Central memory CD4-positive, alpha-beta T cell (primary cell): Measurements from ENCODE around the gene AMOTL1.
"Not testable (repeated sequence)": the region's sequence is repeated elsewhere in the genome, so short reads cannot be mapped to it uniquely, and the experiment has no call there.

Source experiments
- DNase-seq: peaks from one replicate; pipeline ENCODE4 v3.0.0; 2022

Gene AMOTL1

GRCh38 chr11:94828088-94828487 lies 59.9 kb downstream of the AMOTL1 start:
- no peak for DNase-seq

DNA sequence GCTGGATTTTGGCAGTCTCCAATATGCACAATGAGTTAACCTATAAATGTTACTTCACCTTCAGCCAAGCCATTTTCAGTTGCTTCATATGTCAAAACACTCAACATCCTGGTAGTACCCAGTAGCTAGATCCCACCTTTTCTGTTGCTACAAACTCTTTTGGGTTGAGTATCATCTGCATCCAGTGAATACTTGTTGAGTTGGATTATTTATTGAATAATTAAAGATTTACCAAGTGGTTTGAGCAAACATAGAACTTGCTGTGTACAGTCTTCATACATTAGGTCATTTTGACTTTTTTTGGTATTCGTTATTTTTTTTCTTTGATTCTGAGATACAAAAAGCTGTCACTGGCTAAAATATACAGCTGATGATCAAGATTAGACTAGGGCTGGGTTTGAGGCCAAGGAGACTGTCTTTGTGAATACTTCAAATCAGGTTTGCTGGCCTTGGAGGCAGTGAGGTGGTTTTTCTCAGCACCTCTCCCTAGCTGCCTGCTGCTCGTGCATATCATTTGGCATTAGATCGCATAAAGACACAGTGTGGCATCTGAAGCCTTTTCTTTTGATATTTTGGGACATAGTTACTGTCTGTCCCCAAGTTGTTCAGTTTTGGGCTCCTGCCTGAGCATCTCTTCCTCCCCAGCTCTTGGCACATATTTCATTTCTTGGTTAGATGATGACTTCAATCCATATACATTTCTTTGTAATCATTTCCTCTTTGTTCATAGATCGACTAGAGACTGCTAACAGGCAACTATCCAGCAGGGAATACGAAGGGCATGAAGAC lies 62.8 kb downstream of the AMOTL1 start:
- no peak for DNase-seq

DNA sequence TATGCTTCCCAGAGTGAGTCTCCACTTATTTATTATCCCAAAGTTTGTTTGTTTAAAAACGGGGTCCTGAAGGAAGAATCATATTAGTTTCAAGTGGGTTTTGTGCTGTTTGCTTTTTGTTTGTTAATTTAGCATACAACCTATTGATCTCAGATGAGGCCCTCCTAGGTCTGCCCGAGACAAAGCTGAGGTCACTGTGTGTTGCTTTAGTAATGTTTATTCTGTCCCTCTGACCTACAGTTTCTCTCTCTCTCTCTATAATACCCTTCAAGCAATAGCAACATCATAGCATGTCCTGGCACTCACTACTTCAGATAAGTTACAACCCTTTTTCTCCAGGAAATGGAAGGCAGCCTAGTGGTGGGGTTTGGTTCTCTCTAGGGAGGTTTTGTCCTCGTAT lies 63.4 kb downstream of the AMOTL1 start:
- DNase-seq = no peak

- no peak for DNase-seq
Measured at GRCh38 chr11:94832604-94833235, 64.6 kb downstream of the AMOTL1 start.

- DNase-seq = no peak
Measured at GRCh38 chr11:94834911-94835593, 66.9 kb downstream of the AMOTL1 start.

DNA sequence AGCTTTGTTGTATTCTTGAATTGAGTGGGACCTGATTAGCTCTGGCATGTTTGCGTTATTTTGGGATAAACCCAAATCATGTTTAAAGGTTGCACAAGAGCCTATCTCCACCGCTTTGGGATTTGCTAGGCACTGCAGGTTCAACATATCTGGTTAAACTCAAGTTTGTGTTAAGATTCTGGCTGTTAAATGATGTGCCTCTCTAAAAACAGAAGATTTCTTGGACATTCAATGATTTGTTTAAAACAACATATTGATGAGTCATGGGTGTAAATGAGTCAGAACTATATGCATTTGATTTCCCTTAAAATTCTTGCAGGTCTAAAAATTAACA lies 67.4 kb downstream of the AMOTL1 start:
- DNase-seq = no peak

GRCh38 chr11:94837317-94837716 lies 69.2 kb downstream of the AMOTL1 start:
- no peak for DNase-seq

- no peak for DNase-seq
Measured at GRCh38 chr11:94838027-94838731, 70.0 kb downstream of the AMOTL1 start.

DNA sequence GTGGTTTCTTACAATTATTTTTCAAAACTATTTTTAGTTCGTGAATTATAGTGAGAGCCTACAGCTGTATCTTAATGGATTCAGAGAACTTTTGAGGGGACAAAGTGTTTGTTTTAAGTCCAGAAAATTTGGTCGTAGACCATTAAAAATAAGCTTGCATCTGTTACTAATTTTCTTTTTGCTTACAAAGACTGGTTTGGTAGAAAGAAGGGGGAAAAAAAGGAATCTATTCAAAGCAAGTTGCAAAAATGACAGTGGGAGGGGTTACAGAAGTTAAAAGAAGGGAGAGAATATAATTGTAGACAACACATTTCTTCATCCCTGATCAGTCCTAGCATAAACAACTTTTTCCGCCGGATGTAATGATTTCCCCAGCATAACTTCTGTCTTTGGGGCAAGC lies 72.1 kb downstream of the AMOTL1 start:
- DNase-seq = no peak

GRCh38 chr11:94844031-94844430 lies 75.9 kb downstream of the AMOTL1 start:
- DNase-seq = no peak

- DNase-seq = no peak
Measured at GRCh38 chr11:94845622-94846021, 77.5 kb downstream of the AMOTL1 start.

- no peak for DNase-seq
Measured at GRCh38 chr11:94849839-94850238, 81.7 kb downstream of the AMOTL1 start.

DNA sequence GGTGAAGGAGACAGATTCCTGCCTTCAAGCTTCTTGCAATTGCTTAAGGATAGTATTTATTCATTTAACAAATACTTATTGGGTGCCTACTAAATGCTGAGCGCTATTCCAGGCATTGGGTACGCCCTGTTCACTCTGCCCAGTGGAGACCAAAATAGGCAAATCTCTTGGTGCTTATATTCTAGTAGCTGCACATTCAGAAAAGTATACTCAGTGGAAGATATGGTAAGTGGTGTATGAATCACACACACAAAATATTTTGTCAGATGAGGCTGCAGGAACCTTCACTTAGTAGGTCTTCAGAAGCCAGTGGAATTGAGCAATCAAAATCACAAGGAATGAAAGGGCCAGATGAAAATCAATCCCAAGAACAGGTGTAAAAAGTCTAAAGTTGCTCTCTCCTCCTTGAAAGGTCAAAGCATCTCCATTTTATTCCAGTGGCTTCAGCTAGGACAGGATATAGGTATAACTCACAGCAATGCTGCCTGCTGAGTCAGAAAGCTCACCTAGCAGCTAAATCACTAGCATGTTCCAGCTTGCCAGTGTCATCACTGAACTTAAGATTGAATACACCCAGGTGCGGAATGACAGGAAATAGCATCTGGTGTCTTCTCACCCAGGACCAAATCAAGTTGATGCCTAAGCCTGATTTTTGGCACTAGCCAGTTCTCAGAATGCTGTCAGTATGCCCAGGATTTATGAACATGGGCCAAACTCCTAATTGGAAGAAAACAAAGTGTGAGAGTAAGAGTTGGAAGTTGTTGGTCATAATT lies 83.9 kb downstream of the AMOTL1 start:
- no peak for DNase-seq

- DNase-seq = not testable (repeated sequence)
Measured at GRCh38 chr11:94853288-94853687, 85.1 kb downstream of the AMOTL1 start.

DNA sequence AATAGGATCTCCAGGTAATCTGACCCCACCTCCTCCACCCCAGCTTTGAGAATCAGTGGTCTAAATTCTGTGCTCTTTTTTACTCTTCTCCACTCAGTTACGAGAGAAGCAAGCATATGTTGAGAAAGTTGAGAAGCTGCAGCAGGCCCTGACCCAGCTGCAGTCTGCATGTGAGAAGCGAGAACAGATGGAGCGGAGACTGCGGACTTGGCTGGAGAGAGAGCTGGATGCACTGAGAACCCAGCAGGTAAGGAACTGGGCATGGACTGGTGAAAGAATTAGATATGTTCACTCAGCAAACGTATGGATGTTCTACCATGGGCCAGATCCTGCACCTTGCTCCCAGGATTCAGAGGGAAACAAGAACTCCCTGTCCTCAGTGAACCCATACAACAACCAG lies 85.7 kb downstream of the AMOTL1 start:
- no peak for DNase-seq

GRCh38 chr11:94854770-94855633 lies 86.8 kb downstream of the AMOTL1 start:
- no peak for DNase-seq

- no peak for DNase-seq
Measured at GRCh38 chr11:94855666-94856065, 87.5 kb downstream of the AMOTL1 start.

GRCh38 chr11:94856443-94856842 lies 88.3 kb downstream of the AMOTL1 start:
- no peak for DNase-seq

DNA sequence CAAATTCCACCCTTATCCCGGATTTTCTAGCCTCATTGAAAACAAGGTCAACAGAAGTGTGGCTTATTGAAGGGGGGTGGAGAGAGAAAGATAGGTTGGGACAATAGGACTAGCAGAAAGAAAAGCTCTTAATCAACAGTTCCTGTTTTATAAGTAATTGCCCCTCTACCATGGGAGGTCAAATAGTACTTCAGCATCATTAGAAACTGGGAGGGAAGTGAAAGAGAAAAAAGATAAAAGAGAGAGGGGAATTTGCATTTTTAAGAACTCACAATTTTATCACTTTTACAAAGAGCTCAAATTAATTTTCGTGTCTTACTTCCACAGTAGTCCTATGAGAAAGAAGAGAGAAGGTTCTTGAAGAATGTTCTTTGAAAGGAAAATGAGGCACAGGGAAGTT lies 89.2 kb downstream of the AMOTL1 start:
- DNase-seq = no peak

DNA sequence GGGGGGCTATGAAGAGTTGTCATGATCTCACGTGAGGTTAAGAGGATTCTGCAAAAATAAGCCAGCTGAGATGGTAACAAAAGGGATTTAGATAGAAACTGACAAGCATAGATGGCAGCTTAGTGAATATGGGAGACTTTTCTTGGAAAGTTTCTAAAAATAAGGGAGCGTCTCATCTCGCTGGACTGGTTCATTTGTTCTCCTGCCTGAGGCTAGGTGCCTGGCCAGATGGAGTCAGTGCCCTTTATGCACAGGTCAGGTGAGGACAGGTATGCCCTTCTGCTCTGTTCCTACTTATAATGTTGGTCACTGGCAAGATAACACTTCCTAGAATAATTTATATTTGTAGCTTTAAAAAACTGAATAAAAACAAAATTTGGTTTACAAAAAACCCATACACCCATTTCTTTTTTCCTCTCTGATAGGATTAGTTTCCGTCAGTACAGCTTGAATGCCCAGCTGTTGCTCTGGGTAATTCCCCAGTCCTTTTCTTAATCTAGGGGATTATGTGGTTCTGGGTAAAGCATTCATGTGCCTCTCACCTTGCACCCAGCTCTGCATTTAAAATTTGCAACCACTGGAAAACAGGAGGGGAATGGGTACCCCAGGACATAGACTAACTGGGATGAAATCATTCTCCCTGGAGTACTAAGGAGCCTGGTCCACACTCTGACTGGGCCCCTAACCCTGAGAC lies 90.0 kb downstream of the AMOTL1 start:
- no peak for DNase-seq

- DNase-seq = no peak
Measured at GRCh38 chr11:94860333-94860732, 92.2 kb downstream of the AMOTL1 start.
